ENCODE results near the gene SF3B3.

GRCh38 chr16:70592106-70592571, 68.5 kb downstream of the SF3B3 start:
- TF ChIP-seq POLR2A (IDR thresholded peaks at IDR 0.05): no peak
- no peak for TF ChIP-seq CTCF (IDR thresholded peaks at IDR 0.05)
- no peak for TF ChIP-seq EP300 (IDR thresholded peaks at IDR 0.05)
